AG04450 (cell line): Measurements from ENCODE around the gene CD72. TPM values are rescaled to one million over a fixed set of nuclear protein-coding genes. Genes with fewer than 3 reads are reported as not detected.
A peak's percentile ranks its signal among the peaks of the same experiment; 100 is the strongest.

Experiments
- CTCF ChIA-PET: fragments of 300-600, 350-600 bp; formaldehyde crosslinking; extraction: SDS; loops from one replicate; lab custom pipeline; 2022; ENCODE audit warnings: antibody characterized with exemption, inconsistent platforms; lab: Charles Lee
- POLR2A ChIA-PET: fragments of 350-600 bp; formaldehyde crosslinking; extraction: SDS; loops from one replicate; lab custom pipeline; 2021; ENCODE audit warnings: antibody characterized with exemption, inconsistent platforms; lab: Yijun Ruan, JAX
- DNase-seq: peaks from one replicate; pipeline ENCODE4 v3.0.0-alpha.2; 2011; ENCODE audit warnings: low read depth, low spot score
- H3K27ac ChIP-seq: one replicate; pipeline ENCODE4 v1.5.1; 2012; ENCODE audit warnings: low read depth, low read length, control low read depth
- H3K27me3 ChIP-seq: one replicate; pipeline ENCODE4 v1.6.0; 2012; ENCODE audit warnings: low read length; ENCODE audit not compliant: control insufficient read depth, insufficient read depth
- H3K4me3 ChIP-seq: 2 replicates; pipeline ENCODE4 v1.5.1; 2011; ENCODE audit warnings: mild to moderate bottlenecking, low read depth, low read length, control low read depth
- H3K9me3 ChIP-seq: 2 replicates; pipeline ENCODE4 v1.5.1; 2012; ENCODE audit warnings: low read length; ENCODE audit not compliant: control insufficient read depth, insufficient read depth
- polyA plus RNA-seq: library from polyadenylated mRNA; depleted of rRNA; stranded (reverse); fragments of >200 nt; gene quantifications from 2 replicates; pipeline ENCODE4 v1.2.3, GENCODE V29; 2011
- TF ChIP-seq, protein P1 (sequence below): IDR thresholded peaks from 2 replicates; pipeline ENCODE4 v1.5.1; 2011; ENCODE audit warnings: low read depth, low read length, control low read depth, inconsistent platforms

Gene CD72
- polyA plus RNA-seq, 1 experiment: 0.86 TPM

DNA sequence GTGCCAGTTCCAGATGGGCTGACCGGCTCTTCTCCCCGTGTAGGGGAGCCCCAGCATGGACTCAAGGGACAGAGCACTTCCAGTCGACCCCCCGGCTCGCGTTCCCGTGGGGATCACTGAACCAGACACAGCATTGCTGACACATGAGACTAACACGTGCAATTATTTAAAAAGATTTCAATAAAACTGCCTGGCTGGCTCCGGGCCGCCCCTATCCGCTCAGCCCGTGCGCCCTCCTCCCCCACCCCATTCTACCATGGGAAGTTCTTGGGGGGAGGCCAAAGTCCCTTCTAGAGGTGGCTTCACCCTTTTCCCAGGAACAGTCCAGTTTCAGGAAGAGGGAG is 8.4 kb downstream of the CD72 start:
- no peak for DNase-seq
- H3K27me3 ChIP-seq: peaks cover 10% of the 10 kb centered on the region
- TF ChIP-seq, protein P1, sequence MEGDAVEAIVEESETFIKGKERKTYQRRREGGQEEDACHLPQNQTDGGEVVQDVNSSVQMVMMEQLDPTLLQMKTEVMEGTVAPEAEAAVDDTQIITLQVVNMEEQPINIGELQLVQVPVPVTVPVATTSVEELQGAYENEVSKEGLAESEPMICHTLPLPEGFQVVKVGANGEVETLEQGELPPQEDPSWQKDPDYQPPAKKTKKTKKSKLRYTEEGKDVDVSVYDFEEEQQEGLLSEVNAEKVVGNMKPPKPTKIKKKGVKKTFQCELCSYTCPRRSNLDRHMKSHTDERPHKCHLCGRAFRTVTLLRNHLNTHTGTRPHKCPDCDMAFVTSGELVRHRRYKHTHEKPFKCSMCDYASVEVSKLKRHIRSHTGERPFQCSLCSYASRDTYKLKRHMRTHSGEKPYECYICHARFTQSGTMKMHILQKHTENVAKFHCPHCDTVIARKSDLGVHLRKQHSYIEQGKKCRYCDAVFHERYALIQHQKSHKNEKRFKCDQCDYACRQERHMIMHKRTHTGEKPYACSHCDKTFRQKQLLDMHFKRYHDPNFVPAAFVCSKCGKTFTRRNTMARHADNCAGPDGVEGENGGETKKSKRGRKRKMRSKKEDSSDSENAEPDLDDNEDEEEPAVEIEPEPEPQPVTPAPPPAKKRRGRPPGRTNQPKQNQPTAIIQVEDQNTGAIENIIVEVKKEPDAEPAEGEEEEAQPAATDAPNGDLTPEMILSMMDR: no peak
- no peak overlapping the region for H3K4me3 ChIP-seq
- H3K9me3 ChIP-seq: no peaks in the 10 kb centered on the region; the same call in 1 of the 2 replicates
- POLR2A ChIA-PET: no interaction called here
- CTCF ChIA-PET: interaction anchor here (3.4 kb wide), 1 partner anchor 37 kb away, joined by 18 read pairs; no protein-coding TSS in a partner anchor
- H3K27ac ChIP-seq: no peak overlapping the region

DNA sequence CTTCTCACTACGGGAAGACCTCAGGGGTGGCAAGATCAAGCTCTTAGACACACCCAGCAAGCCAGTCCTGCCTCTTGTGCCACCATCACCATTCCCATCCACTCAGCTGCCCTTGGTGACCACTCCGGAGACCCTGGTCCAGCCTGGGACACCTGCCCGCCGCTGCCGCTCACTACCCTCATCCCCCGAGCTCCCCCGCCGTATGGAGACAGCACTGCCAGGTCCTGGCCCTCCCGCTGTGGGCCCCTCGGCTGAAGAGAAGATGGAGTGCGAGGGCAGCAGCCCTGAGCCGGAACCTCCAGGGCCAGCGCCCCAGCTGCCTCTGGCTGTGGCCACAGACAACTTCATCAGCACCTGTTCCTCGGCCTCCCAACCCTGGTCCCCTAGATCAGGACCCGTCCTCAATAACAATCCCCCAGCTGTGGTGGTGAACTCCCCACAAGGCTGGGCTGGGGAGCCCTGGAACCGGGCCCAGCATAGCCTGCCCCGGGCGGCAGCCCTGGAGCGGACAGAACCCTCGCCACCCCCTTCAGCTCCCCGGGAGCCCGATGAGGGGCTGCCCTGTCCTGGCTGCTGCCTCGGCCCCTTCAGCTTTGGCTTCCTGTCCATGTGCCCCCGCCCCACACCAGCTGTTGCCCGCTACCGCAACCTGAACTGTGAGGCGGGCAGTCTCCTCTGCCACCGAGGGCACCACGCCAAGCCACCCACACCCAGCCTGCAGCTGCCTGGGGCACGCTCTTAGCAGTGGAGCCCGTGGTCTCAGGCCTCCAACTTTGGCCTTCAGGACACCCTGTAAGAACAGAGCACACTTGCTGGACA is 9.0 kb downstream of the CD72 start:
- H3K4me3 ChIP-seq: no peak overlapping the region
- CTCF ChIA-PET: no interaction called here
- POLR2A ChIA-PET: interaction anchor here (0.7 kb wide), 1 partner anchor 71 kb away, joined by 3 read pairs; no protein-coding TSS in a partner anchor
- H3K27ac ChIP-seq: no peak overlapping the region
- peaks cover 5% of the 10 kb centered on the region for H3K27me3 ChIP-seq
- no peaks in the 10 kb centered on the region; the same call in 1 of the 2 replicates for H3K9me3 ChIP-seq
- DNase-seq: no peak
- TF ChIP-seq, protein P1: no peak

- POLR2A ChIA-PET: interaction anchor here (0.6 to 0.8 kb wide), 3 partner anchors 40 to 72 kb away, joined by 3 to 4 read pairs (median 3); no protein-coding TSS in a partner anchor
- CTCF ChIA-PET: no interaction called here
- Histone ChIP-seq H3K27ac (no peak overlapping the region), H3K4me3 (no peak overlapping the region), H3K27me3 (peaks cover 5% of the 10 kb centered on the region), H3K9me3 (no peaks in the 10 kb centered on the region; the same call in 1 of the 2 replicates)
- DNase-seq: no peak
- TF ChIP-seq, protein P1: no peak
Observed at GRCh38 chr9:35608221-35608620, 10.0 kb downstream of the CD72 start.

DNA sequence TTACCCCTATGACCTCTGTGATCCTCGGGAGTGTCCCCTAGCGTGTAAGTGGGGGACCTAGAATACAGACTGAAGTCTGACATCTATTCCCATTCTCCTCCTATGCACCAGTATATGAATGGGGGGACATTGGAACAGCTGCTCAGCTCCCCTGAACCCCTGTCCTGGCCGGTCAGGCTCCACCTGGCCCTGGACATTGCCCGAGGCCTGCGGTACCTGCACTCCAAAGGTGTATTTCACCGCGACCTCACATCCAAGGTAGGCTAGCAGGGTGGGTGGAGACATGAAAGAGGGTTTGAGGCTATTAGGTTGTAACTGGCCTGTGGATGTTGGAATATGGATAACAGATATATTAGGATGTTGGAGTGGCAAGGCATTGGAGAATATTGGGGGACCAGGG is 11.5 kb downstream of the CD72 start:
- TF ChIP-seq, protein P1: no peak
- CTCF ChIA-PET: no interaction called here
- Histone ChIP-seq H3K9me3 (no peaks in the 10 kb centered on the region; the same call in 1 of the 2 replicates), H3K4me3 (no peak overlapping the region), H3K27ac (no peak overlapping the region), H3K27me3 (no peaks in the 10 kb centered on the region)
- POLR2A ChIA-PET: no interaction called here
- DNase-seq: no peak

DNA sequence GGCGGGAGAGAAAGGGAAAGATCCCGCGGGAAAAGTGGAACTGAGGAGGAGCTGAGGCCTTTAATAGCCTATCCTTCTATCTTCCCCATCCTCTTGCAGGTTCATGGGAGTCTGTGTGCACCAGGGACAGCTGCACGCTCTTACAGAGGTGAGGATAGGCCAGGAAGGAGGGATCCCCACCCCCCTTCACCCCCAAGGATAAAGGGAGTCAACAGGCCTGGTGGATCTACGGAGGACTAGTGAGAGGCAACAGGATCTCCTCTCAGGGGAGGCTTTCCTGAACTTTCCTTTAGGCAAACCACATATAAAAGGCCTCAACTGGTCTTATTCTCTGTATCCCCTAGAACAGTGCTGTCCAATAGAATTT is 12.1 kb downstream of the CD72 start:
- POLR2A ChIA-PET: no interaction called here
- CTCF ChIA-PET: no interaction called here
- DNase-seq: no peak

More for the DNA sequence above, 12.1 kb downstream of the CD72 start:
- Histone ChIP-seq H3K27ac (no peak overlapping the region), H3K9me3 (no peaks in the 10 kb centered on the region; the same call in 1 of the 2 replicates), H3K4me3 (peak overlapping the region; percentile 77), H3K27me3 (no peaks in the 10 kb centered on the region)
- TF ChIP-seq, protein P1: no peak
